GM19351 (cell line): ENCODE results near the gene ACTL10.

Experiments
- ATAC-seq: cut with Tn5 transposase; IDR thresholded peaks from one replicate; pipeline ENCODE4 v1.9.1; 2021; ENCODE audit warnings: mild to moderate bottlenecking, moderate library complexity; ENCODE audit not compliant: unreplicated experiment

The ACTL10 gene

GRCh38 chr20:33663161-33664084 is 3.3 kb upstream of the ACTL10 start:
- ATAC-seq: peak; percentile 54

DNA sequence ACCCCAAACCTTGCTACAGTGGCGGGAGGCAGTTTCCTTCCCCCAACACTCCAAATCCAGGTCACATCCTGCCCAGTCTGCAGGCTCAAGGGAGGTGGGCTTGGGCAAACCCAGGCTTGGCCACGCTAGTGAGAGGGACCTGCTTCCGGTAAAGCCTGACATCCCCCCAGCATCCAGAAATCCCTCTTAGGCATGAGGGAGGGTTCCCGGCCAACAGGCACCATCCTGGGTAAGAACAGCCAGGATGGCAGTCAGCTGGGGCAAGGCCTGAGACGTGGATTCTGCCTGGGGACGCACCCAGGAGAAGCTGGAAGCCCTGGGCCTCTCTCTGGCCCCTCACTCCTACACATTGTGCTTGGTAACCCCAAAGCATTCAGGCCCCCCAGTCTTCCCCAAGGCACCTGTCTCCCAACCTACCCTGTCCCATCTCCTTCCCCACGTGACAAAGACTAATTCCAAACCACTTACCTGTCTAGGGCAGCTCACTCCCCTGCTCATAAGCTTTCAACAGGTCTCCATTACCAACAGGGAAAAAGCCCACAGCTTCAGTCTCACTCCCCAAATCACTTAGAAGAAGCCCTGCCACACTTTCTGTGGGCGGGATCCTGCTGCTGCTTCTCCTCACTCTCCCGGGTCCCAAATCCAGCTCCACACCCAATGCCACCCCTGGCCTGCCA is 2.5 kb upstream of the ACTL10 start:
- no peak for ATAC-seq

- ATAC-seq: no peak
These were observed 2.0 kb upstream of the ACTL10 start for GRCh38 chr20:33664762-33665144.

GRCh38 chr20:33667245-33667675 is 517 bp downstream of the ACTL10 start:
- ATAC-seq: peak; percentile 1

GRCh38 chr20:33667676-33668465 is 1.1 kb downstream of the ACTL10 start:
- ATAC-seq: peak; percentile 26

DNA sequence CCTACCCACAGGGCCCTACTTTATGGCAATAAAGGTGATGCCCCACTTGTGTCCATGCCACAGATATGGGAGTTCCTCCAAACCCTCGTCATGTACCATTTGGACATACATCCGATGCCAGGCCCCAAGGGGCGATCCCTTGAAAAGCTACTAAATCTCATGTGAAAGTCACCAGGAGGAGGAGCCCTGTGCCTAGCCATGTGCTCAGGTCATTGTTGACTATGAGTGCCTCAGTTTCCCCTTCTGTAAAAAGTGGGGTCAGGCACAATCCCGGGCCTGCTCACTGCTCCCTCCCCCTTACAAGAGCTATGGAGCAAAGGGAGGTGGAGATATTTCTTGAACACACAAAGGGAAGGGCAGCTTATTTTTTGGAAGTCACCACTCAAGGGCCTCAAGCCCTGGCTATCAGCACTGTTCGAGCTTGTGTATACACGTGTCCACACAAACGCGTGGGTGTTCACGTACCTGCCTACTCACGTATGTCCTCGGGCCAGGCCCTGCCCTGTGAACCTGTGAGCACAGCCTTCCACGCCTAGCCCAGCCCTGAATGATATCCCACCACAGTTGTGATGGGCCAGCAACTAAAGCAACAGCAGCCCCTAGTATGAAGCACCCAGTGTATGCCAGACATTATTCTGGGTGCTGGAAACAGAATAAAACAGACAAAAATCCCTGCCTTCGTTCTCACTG is 1.9 kb downstream of the ACTL10 start:
- ATAC-seq: no peak

DNA sequence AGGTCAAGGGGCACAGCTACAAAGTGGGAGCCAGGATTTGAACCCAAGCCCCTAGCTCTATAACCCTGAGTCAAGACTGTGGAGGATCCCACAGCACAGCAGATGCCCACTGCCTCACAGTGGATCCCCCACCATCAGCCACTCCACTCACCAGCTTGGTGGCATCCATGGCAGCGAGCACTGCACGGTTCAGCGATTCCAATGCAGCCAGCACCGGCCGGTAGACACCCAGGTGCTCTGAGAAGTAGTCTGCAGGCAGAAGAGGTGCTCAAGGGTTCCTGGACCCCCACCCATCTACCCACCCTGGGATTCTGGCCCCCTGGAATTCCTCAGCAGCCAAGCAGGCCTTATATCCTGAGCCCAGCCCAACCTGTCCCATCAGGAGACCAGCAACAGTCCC is 2.5 kb downstream of the ACTL10 start:
- ATAC-seq: no peak

GRCh38 chr20:33669873-33670640 is 3.3 kb downstream of the ACTL10 start:
- no peak for ATAC-seq

GRCh38 chr20:33670715-33671499 is 4.2 kb downstream of the ACTL10 start:
- no peak for ATAC-seq

DNA sequence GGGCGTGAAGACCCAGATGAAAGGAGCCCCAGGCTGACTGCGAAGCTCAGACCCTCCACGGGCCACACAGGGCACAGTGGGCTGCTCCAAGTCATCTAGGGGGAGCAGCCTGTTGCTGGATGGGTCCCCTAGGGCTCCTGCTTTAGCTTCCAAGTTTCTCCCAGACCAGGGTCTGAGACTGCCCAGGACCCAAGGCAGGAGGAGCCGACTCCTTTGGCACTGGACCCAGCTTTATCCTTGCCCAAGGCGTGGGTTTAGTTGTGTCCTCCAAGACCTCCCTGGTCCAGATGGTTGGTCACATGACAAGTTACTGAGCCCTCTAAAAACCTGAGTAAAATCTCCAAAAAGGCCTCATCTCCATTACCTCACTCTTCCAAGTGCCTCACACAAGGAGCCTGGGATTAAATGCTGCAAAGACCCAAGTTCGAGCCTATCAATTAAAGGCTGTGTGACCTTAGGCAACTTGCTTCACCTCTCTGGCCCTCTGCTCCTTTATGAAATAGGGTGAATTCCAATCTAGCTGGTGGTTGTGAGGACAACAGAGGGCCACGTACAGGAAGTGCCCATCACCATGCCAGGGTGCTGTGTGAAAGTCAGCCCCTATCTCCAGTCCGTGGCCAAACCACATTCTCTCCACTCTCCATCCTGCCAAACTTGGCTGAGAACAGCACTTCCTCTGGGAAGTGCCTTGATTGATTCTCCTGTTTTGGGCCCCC is 5.0 kb downstream of the ACTL10 start:
- ATAC-seq: no peak

DNA sequence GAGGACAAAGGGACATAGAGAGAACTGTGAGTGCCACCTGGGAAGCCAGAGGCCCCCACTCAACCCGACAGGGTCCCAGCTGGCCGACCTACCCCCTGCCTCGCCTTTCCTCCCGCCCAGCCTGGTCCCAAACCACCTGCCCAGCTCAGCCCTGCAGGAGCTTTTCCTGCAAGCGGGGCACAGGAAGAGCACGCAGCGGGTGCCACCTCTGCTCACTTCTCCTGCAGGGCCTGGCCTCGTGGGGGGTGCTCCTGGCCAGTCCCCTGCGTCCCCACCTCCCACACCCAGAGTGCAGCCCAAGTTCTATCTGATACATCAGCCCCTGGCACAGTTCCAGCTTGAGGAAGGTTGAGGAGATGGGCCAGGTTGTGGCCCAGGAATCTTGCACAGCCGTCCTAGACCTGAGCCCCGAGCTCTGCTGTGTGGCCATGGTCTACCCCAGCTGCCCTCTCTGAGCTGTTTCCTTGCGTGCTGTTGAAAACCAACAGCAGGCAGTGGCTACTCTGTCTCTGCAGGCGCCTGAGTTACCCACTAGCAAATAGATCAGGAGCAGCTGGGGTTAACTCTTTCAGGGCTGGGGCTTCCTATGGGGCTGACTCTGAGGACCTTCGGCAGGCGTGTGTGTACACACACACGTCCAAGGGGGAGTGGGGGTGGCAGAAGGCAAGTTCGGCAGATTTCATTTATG is 5.8 kb downstream of the ACTL10 start:
- ATAC-seq: no peak

- no peak for ATAC-seq
These were observed 6.3 kb downstream of the ACTL10 start for GRCh38 chr20:33673114-33673409.

- peak; percentile 54 for ATAC-seq
These were observed 6.9 kb downstream of the ACTL10 start for GRCh38 chr20:33673410-33674293.

DNA sequence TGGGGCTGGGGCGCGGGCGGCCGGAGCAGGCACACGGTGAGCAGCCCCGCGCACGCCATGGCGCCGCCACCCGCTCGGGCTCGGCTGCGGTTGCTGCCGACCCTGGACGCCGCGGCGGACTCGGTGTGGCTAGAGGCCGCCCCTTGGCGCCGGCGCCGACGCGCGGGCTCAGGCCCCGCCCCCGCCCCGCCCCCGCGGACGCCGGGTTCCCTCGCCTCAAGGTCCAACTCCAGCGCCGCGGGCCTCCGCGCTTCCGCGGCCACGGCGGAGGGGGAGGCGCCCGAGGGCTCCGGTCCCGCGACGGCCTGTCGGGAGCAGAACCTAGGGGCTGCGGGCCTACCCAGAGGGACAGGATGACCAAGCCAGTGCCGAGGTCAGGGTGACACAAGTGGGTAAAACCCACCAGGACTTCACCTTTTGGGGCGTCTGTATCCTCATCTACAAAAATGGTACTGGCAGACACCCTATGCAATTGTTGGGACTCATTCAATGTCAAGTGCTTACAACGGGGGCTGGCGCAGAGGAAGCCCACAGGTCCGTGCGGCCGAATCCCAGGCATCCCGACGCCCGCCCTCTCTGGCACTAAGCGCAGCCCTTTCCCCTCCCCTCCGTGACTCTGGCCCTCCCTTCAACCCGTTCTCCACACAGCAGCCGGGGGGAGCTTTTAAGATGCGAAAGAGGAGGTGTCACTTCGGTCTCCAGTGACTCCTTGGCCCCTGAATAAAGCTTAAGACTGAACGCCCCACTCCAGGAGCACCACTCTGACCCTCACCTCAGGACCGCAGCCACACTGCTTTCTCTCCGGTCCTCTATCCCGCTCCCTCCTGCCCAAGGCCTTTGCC is 7.8 kb downstream of the ACTL10 start, which contains the start of gene NECAB3:
TSS of gene NECAB3 (minus strand) at position 135 of the 842 bp plus-strand sequence. CDS start at position 59, 76 bp downstream.
- peak; percentile 69 for ATAC-seq

DNA sequence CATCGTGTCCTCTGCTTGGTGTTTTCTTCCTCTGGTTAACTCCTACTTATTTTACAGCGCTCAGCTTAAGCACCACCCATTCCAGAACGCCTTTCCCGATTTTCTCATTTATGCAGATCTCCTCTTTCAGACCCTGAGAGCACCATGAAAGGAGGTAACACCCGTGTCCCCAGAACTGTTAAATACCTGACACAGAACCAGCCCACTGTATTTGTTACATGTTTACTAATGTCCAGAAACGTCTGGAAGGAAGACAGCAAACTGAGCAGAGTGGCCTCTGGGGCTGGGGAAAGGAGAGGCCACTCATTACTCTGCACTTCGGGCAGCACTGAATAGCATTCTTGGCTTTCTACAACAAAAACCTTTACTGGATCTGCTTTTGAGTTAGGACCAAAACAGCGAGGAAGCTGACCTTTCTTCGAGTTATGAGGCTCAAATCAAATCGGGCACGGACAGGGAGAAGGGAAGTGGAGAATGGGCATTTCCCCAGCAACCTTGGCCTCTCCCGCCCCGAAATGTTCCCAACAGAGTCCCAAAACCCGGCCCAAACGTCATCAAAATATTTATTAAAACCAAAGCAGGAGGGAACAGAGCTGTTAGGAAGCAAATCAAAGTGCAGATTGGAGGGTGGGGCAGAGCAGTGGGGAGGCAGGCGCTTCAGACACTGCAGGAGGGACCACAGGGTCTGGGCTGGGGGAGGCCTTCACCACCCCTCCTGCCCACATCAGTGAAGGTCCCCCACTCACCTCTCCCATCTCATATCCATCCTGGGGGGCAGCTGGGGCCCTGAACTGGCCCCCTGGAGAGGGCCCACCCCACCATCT is 8.6 kb downstream of the ACTL10 start:
- ATAC-seq: no peak
